Fibroblast of pulmonary artery (primary cell): ENCODE measurements around the gene RASGEF1C.

Experiments
- DNase-seq: peaks from one replicate; pipeline ENCODE4 v3.0.0-alpha.2; 2010; ENCODE audit warnings: low read depth
- H3K4me3 ChIP-seq: replicated peaks from 2 replicates; pipeline ENCODE4 v1.5.1; 2011; ENCODE audit warnings: low read depth, mild to moderate bottlenecking, control low read depth, low read length, moderate library complexity
- TF ChIP-seq, protein P1 (sequence below): IDR thresholded peaks from 2 replicates; pipeline ENCODE4 v1.5.1; 2011; ENCODE audit warnings: mild to moderate bottlenecking, control low read depth, low read length, inconsistent platforms; ENCODE audit errors: missing control alignments

The RASGEF1C gene

DNA sequence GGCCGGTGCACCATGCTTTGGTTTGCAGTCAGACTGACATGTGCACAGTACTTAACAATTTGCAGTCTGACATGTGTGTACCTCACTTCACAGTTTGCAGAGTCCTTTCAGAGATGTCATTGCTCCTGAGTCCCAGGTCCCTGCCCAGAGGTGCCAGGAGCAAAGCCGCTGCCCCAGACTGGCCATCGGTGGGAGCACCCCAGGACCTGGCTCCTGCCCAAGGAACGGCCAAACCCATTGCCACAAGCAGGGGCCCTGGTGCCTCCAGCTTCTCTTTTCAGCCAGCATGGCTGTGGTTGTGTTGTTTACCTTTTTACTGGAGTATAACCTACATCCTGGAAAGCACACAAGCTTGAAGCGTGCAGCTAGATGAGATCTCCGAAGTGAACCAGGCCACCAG is 28.6 kb downstream of the RASGEF1C start:
- H3K4me3 ChIP-seq, result no peak overlapping the region
- no peak for DNase-seq
- TF ChIP-seq, protein P1, sequence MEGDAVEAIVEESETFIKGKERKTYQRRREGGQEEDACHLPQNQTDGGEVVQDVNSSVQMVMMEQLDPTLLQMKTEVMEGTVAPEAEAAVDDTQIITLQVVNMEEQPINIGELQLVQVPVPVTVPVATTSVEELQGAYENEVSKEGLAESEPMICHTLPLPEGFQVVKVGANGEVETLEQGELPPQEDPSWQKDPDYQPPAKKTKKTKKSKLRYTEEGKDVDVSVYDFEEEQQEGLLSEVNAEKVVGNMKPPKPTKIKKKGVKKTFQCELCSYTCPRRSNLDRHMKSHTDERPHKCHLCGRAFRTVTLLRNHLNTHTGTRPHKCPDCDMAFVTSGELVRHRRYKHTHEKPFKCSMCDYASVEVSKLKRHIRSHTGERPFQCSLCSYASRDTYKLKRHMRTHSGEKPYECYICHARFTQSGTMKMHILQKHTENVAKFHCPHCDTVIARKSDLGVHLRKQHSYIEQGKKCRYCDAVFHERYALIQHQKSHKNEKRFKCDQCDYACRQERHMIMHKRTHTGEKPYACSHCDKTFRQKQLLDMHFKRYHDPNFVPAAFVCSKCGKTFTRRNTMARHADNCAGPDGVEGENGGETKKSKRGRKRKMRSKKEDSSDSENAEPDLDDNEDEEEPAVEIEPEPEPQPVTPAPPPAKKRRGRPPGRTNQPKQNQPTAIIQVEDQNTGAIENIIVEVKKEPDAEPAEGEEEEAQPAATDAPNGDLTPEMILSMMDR, result no peak

DNA sequence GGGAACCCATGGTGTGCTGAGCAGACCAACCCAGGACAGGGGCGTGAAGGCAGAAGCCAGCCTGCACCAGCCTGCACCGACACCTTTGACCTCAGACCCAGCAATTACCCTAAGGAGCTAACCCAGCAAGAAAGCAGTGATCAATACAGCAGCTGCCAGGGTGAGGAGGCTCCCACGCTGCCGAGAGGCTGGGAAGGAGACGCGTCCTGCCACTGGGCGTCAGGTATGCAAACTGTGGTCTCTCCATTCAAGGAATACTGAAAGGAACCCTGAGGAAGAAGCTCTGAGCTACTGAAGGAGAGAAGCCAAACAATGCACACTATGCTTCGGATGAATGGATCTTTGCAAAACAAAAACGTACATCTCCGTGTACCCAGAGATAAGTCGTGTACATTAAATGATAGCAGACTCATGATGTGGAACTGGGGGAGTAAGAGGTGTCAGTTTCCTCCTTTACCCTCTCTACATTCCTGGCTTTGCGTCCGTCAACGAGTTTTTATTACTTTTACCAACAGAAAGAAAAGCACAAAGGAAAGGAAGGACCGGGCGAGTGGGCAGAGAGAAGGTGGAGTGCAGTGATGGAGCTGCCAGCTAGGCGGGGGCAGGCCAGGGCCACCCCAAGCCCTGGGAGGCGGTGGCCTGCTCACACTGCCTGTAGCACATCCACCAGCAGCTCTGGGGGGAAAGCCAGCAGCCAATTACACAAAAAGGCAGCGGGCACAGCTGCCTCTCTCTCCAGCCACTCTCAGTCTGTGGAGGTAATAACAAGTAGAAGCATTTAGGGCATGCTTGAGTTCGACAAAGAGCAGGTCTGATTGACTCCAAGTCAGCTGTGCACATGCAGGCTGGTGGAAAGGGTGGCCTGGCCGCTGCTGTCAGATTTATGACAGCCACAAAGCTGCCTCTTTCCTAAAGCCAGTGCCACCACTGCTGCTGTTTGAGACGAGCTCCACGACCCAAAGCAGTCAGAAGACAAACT is 29.3 kb downstream of the RASGEF1C start:
- no peak for DNase-seq
- TF ChIP-seq, protein P1, result no peak
- H3K4me3 ChIP-seq, result no peak overlapping the region

DNA sequence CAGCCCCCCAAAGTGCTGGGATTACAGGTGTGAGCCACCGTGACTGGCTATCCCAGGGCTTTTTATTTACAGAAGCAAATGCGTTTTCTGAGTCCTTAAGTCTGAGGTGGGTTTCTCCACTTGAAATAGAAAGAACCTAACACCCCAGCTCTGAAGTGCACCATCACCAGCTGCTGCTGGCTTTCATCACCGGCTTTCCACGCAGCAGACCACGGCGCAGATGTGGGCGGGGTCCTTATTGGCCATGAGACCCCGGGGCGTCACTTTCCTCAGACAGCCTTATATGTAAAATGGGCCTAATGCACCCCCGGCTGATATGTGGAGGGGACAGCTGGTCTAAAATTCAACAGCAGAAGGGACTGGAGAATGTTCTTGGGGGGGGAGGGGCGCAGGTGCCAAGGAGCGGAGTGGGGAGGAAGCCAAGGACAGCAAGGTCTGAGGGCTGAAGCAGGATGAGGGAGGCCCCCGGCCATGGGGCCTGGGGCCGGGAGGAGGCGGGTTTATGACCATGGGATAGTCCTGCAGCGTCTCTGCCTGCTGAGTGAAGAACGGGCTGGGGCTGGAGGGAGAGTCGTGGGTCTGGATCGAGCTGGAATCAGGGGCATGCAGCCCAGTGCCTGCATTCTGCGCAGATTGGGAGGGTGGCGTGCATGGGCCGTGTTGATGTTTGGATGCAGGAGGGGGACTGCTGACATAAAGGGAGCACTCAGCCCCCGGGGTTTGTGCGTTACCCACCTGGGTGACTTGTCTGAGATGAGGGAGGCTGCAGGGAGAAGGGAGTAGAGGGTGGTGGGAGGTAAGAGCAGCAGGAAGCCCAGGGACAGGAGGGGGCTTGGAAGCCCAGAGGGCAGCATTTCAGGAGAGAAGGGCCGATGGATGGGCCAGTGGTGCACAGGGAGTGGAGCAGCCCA is 30.2 kb downstream of the RASGEF1C start:
- no peak overlapping the region for H3K4me3 ChIP-seq
- TF ChIP-seq, protein P1, result no peak
- no peak for DNase-seq

DNA sequence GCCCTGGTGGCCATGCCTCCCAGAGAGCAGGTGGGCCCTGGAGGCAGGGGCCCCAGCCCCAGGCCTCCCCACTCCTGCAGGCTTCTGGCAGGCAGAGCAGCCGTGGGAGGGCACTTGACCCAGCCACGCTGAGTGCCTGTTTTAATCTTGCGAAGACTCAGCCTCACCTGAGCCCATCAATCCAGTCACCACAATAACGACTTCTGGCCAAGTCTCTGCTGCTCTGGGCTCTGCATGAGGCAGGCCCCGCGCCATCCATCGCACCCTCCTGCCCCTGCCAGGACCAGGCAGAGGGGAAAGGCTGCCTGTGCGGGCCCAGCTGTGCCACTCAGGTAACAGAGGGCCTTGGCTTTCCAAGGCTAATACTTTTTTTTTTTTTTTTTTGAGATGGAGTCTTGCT is 32.8 kb downstream of the RASGEF1C start:
- no peak for DNase-seq
- TF ChIP-seq, protein P1, result no peak
- H3K4me3 ChIP-seq, result no peak overlapping the region

DNA sequence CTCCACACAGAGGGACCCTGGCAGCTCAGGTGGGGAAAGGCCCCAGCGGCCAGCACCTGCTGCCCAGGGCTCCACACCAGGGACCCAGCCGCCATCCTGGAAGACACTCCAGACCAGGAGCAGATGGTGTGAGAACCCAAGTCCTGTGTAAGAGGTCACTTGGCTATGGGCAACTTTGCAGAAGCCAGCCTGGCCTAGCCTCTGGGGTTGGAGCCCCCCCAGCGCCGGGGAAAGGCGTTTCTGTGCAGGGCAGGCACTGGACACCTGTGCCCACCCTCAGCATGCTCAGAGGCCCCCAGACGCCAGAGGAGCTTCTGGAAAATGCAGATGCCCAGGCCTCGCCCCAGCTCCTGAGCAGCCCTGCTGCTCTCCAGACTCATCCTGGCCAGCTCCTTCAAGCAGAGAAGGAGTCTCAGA is 34.0 kb downstream of the RASGEF1C start:
- no peak overlapping the region for H3K4me3 ChIP-seq
- no peak for DNase-seq
- TF ChIP-seq, protein P1, result no peak

DNA sequence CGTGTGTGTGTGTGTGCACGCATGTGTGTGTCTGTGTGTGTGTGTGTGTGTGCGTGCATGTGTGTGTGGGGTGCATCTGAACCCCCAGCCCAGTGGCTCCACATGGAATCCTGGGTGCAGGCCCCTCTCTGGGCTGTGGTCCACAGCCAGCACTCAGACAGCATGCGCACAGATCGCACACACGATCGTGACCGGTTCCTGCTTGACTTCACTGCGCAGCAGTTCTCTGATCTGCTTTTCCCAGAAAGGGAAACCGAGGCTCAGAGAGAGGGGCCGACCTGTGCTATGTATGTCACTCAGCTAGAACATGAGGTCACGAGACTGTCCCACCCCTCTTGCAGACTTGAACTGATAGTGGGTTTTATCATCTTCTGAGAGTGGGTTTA is 34.4 kb downstream of the RASGEF1C start:
- DNase-seq, result no peak
- TF ChIP-seq, protein P1, result no peak
- no peak overlapping the region for H3K4me3 ChIP-seq
